H54 (cell line): Measurements from ENCODE around the gene USP35.

ENCODE experiments used
- DNase-seq: peaks from one replicate; pipeline ENCODE4 v3.0.0; 2011; ENCODE audit warnings: low spot score, mixed read lengths; ENCODE audit not compliant: insufficient read length
- FAIRE-seq: peaks from 3 replicates; lab custom pipeline; 2011; peaks lifted over from hg19 to GRCh38; lab: Jason Lieb, UNC
- POLR2A ChIP-seq: IDR thresholded peaks from 2 replicates; pipeline ENCODE4 v1.6.1; 2011; ENCODE audit warnings: low read depth, mild to moderate bottlenecking, low read length

The USP35 gene

GRCh38 chr11:78259777-78260487 is 71.2 kb downstream of the USP35 start:
- no peak for FAIRE-seq
- no peak for TF ChIP-seq POLR2A
- no peak for DNase-seq

DNA sequence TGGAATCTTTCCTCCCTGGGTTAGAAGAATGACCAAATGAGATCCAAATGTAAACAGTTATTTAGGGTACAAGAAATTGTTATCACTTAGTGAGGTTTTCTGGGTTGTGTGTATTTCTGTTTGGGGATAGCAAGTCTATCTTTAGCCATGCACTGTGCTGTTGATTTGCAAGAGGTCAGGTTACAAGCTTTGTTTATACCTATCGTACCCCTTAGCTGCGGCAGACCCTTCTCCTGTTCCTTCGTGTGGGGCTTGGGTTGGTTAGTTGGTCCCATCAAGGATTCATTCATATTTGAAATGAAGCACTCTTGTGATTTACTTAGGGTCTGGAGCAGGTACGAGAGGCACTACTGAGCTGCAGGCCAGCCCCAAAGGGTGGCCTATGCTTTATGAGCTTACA is 72.6 kb downstream of the USP35 start:
- TF ChIP-seq POLR2A, result no peak
- FAIRE-seq (no peak), DNase-seq (no peak)

DNA sequence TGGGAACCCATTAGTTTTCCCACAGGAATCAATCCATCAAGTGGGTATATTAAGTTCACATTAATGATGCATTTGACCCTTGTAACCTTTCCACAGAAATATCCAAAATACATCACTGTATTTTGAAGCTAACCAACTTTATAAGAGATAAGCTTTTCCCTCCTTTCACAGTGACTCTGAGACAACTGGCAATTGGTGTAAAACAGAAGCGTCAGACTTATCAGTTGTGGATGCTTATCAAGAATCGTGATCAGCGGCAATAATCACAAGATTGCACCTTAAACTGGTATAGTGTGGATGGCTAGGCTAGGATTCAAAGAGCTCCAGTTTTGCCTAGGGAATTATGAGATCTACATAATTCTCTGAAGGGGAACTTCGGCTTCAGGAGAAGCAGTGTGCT is 73.1 kb downstream of the USP35 start:
- FAIRE-seq (no peak), DNase-seq (no peak)
- no peak for TF ChIP-seq POLR2A

DNA sequence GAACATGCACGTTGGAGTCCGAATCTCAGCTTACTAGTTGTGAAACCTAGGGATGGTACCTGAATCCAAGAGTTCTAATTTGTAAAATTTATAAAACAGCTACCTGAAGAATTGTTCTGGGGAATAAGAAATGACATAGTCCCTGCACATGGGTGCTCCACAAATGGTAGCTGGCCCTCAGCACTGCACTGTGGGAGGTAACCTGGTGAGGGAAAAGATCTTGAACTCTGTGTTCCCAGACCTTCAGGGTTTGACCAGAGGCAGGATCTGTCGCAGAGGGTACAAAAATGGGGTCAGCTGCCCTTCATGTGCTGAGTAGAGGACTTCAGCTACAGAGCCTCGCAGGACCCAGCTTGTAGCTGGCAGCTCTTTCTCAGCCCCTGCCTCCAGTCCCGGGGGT is 73.5 kb downstream of the USP35 start:
- FAIRE-seq, result no peak
- TF ChIP-seq POLR2A, result no peak
- no peak for DNase-seq

GRCh38 chr11:78262691-78263090 is 74.0 kb downstream of the USP35 start:
- no peak for TF ChIP-seq POLR2A
- FAIRE-seq, result no peak
- DNase-seq, result no peak
